Brain pericyte (primary cell): ENCODE data around the gene PLA2G2D.

ENCODE experiments used
- DNase-seq: peaks from one replicate; pipeline ENCODE4 v3.0.0-alpha.2; 2012; ENCODE audit warnings: low read depth, low spot score

The PLA2G2D gene

GRCh38 chr1:20089328-20090077, 29.8 kb downstream of the PLA2G2D start:
- no peak for DNase-seq

- DNase-seq = no peak
Measured at GRCh38 chr1:20087668-20088067, 31.7 kb downstream of the PLA2G2D start.

- DNase-seq = no peak
Measured at GRCh38 chr1:20086800-20087199, 32.5 kb downstream of the PLA2G2D start.

GRCh38 chr1:20083178-20083944, 36.0 kb downstream of the PLA2G2D start:
- DNase-seq = no peak

- DNase-seq = no peak
Measured at GRCh38 chr1:20082772-20083171, 36.6 kb downstream of the PLA2G2D start.

GRCh38 chr1:20081353-20081810, 38.0 kb downstream of the PLA2G2D start:
- no peak for DNase-seq

- no peak for DNase-seq
Measured at GRCh38 chr1:20080441-20081352, 38.6 kb downstream of the PLA2G2D start.

GRCh38 chr1:20079661-20080305, 39.6 kb downstream of the PLA2G2D start:
- DNase-seq = no peak

GRCh38 chr1:20078711-20079110, 40.6 kb downstream of the PLA2G2D start:
- no peak for DNase-seq

GRCh38 chr1:20078171-20078651, 41.1 kb downstream of the PLA2G2D start:
- no peak for DNase-seq

GRCh38 chr1:20076710-20077461, 42.5 kb downstream of the PLA2G2D start:
- DNase-seq = no peak

GRCh38 chr1:20076223-20076622, 43.1 kb downstream of the PLA2G2D start:
- DNase-seq = no peak

GRCh38 chr1:20075345-20075744, 44.0 kb downstream of the PLA2G2D start:
- DNase-seq = no peak

- DNase-seq = no peak
Measured at GRCh38 chr1:20074725-20075171, 44.6 kb downstream of the PLA2G2D start.

- no peak for DNase-seq
Measured at GRCh38 chr1:20074055-20074724, 45.1 kb downstream of the PLA2G2D start.

GRCh38 chr1:20073256-20073655, 46.1 kb downstream of the PLA2G2D start:
- DNase-seq = no peak

- no peak for DNase-seq
Measured at GRCh38 chr1:20072771-20073170, 46.6 kb downstream of the PLA2G2D start.

- no peak for DNase-seq
Measured at GRCh38 chr1:20071416-20071815, 47.9 kb downstream of the PLA2G2D start.

GRCh38 chr1:20070357-20070756, 49.0 kb downstream of the PLA2G2D start:
- DNase-seq = no peak

GRCh38 chr1:20069874-20070273, 49.5 kb downstream of the PLA2G2D start, which contains the start of gene PLA2G5:
TSS of gene PLA2G5 (plus strand) at chr1:20070194. CDS start at chr1:20084831, 14,637 bp downstream.
- no peak for DNase-seq
